ENCODE measurements around the gene NPPB.

NPPB gene

GRCh38 chr1:11857164-11857851, 1.4 kb downstream of the NPPB start:
- DNase-seq (ENCODE audit: low spot score), result no peak

GRCh38 chr1:11856698-11857097, 2.0 kb downstream of the NPPB start:
- DNase-seq (ENCODE audit: low spot score), result no peak

DNA sequence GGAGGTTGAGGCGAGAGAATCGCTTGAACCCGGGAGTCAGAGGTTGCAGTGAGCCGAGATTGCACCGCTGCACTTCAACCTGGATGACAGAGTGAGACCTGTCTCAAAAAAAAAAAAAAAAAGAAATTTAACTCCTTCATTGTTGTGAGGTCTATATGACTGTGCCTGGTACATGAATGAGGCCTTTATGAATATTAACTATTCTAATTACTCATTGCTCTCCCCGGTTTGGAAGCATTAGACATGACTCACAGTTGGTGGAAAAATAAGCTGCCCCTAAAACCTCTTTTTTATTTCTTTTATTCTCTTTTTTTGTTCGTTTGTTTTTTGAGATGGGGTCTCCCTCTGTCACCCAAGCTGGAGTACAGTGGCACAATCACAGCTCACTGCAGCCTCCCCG, 3.3 kb downstream of the NPPB start:
- no peak for DNase-seq (ENCODE audit: low spot score)

GRCh38 chr1:11854519-11854918, 4.2 kb downstream of the NPPB start:
- DNase-seq (ENCODE audit: low spot score), result no peak

- DNase-seq (ENCODE audit: low spot score), result no peak
Measured at GRCh38 chr1:11851180-11851579, 7.6 kb downstream of the NPPB start.

GRCh38 chr1:11850156-11850555, 8.6 kb downstream of the NPPB start:
- DNase-seq (ENCODE audit: low spot score), result no peak

GRCh38 chr1:11848373-11848700, 10.4 kb downstream of the NPPB start:
- no peak for DNase-seq (ENCODE audit: low spot score)

DNA sequence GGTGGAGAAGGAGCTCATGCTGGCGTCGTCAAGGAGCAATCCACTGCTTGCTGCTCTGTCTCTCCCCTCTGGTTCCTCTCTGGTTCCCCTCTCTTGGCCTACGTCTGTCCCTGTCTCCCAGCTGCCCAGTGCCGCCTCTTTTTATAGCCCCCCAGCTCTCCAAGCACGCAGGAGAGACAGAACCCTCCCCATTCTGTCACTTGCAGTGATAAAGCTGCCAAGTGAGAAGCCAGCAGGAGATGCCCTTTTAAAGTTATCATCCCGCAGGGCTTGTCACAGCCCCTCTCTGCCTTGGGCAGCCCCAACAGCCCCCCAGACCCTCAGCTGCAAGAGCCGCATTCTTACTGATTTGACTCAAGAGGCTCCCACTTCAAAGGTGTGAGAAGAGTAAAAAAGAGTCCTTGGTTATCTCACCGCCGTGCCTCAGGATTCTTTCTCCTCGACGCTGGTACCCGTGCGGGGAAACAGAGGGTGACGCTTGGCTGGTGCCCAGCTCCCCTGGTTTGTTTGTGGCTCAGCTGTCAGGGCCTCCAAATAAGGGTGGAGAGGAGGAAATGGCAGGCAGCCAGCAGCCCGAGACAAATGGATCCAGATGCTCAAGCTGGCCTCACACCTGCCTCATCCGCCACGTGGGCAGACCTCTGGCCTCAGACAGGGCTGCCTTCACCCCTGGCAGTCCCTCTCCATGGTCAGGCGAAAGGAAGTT, 10.9 kb downstream of the NPPB start, which contains the start of gene NPPA:
NPPA (minus strand) TSS at position 117 of the 706 bp plus-strand sequence; CDS start at position 18, 99 bp downstream.
- DNase-seq (ENCODE audit: low spot score), result no peak

DNA sequence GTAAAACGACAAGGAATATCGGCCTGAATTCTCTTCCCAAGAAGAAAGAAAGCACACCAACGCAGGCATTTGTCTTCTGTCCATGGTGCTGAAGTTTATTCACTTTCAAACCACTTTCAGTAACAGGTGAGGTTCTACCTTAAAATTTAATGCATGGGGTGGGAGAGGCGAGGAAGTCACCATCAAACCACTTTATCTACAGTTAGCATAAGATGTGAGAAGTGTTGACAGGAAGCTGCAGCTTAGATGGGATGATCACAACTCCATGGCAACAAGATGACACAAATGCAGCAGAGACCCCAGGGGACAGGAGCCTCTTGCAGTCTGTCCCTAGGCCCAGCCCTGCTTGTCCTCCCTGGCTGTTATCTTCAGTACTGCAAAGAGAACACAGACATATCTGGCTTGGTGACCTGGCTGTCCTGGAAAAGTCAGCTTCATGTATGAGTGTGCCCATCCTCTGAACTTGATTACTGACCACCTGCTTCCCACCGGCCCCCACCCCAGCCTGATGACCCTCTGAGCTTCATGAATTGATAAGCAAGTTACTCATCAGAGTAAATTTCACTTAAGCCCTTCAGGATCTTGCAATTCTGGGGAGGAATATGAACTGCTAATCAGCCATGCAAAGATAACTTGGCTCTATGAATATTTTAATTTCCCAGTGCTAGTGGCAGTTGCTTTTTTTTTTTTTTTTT, 13.0 kb downstream of the NPPB start:
- DNase-seq (ENCODE audit: low spot score), result no peak

DNA sequence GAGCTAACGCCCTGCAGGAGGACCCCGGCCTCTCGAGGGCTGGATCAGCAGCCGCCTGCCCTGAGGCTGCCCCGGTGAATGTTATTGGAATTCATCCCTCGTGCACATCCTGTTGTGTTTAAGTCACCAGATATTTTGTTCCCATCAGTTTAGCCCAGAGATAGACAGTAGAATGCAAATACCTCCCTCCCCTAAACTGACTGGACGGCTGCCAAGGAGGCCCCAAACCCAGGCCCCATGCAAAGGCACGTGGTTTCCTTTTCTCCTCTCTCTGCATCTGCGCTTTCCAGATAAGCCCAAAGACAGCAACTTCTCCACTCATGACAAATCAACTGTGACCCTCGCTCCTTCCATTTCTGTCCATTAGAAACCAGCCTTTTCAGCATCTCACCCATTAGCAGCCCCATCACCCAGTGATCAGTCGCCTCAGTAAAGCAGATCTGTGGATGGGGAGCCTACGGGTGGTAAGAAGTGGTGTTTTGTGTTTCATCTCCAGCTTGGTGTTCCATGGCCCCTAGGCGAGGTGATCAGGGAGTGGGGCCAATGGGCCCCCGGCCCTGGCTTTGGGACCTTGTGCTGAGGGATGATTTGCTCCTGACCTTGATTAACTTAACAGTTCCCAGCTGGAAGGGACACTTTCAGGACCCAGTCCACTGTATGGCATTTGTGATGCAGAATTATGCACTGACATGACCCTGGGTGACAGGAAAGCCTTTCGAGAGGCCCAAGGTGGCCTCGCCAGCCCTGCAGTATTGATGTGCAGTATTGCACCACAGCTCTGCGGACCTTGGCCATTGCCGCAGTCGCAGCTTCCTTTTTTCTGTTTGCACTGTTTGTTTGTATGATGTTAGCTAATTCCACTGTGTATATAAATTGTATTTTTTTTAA, 16.3 kb downstream of the NPPB start:
- DNase-seq (ENCODE audit: low spot score), result no peak

- no peak for DNase-seq (ENCODE audit: low spot score)
Measured at GRCh38 chr1:11841245-11842153, 17.2 kb downstream of the NPPB start.

DNA sequence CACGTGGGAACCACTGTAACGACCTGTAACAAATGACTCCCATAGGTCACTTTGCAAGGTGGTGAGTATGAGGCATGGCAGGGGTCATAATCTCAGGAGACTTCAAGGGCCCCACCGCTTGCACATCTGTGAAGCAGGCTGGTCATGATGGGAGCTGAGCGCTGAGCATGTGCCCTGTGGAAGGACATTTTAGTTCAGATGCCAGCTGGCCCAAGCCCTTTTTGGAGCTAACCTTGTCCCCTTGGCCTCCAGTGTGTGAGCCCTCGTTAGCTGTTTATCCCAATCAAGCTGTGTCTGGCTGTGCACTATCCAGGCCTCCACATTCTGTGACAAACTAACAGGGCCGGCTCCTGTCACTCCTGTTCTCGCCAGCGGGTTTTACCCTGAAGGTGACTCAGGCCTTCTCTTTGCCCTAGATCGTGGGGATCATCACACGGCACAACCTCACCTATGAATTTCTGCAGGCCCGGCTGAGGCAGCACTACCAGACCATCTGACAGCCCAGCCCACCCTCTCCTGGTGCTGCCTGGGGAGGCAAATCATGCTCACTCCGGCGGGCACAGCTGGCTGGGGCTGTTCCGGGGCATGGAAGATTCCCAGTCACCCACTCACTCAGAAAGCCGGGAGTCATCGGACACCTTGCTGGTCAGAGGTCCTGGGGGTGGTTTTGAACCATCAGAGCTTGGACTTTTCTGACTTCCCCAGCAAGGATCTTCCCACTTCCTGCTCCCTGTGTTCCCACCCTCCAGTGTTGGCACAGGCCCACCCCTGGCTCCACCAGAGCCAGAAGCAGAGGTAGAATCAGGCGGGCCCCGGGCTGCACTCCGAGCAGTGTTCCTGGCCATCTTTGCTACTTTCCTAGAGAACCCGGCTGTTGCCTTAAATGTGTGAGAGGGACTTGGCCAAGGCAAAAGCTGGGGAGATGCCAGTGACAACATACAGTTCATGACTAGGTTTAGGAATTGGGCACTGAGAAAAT, 18.7 kb downstream of the NPPB start:
- no peak for DNase-seq (ENCODE audit: low spot score)

- DNase-seq (ENCODE audit: low spot score), result peak; percentile 59
Measured at GRCh38 chr1:11838349-11839272, 20.1 kb downstream of the NPPB start.

DNA sequence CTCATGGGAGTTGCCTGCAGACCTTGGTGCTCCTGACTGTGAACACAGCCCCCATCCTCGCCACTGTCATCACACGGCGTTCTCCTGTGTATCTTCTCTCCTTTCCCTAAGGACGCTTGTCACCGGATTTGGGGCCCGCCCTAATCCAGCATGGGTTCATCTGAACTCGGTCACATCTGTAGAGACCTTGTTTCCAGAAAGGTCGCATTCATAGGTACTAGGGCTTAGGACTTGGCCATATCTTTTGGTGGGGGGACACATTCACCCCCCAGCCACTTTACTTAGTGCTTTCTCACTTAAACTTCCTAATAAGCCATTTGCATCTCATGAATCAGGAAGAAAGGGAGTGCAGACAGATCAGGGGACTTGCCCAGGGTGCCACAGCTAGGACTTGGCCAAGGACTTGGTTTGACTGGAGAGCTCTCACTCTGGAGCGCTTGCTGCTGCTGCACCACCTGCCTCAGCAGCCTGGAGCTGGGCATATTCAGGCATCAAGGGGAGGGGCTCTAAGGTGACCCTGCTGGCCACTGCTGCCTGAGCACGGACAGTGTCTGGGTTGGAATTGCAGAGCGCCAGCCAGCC, 20.9 kb downstream of the NPPB start:
- DNase-seq (ENCODE audit: low spot score), result no peak

DNA sequence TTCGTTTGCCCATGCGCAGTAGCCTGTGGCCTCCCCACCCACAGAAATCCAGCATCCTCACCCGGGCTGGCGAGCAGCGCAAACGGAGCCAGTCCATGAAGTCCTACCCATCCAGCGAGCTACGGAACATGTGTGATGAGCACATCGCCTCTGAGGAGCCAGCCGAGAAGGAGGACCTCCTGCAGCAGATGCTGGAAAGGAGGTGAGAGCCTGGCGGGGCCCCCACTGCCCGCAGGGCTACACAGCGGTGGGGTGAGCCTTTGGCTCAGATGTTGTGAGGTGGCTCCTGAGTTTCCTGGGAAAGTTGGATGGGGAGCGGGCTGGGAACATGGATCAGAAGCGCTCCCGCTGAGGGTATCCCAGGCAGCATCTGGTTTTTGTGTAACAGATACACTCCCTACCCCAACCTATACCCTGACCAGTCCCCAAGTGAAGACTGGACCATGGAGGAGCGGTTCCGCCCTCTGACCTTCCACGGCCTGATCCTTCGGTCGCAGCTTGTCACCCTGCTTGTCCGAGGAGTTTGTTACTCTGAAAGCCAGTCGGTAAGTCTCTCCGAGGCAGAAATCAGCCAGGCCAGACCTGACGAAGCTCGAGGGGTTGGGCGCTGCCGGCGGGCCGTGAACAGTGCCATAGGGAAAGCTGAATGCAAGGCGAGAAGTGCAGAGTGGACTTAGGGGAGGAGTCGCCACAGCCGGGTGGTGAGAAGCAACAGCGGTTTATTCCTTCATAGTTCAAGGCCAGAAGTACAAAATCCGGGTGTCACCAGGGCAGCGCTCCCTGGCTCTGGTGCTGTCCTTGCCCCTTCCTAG, 21.6 kb downstream of the NPPB start:
- DNase-seq (ENCODE audit: low spot score), result no peak

GRCh38 chr1:11835441-11836225, 23.1 kb downstream of the NPPB start:
- DNase-seq (ENCODE audit: low spot score), result no peak

DNA sequence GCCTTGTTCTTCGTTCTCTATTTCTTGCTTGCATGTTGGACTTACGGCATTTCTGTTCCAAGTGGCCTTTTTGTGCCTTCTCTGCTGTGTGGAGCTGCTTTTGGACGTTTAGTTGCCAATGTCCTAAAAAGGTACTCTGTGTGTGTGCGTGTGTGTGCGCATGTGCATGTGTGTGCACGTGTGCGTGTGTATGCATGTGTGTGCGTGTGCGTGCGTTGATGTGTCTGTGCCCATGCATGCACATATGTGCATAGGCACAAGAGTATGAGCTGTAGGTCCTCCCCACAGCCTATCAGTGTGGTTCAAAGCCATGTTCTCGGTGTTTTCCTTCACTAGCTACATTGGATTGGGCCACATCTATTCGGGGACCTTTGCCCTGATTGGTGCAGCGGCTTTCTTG, 24.8 kb downstream of the NPPB start:
- DNase-seq (ENCODE audit: low spot score), result no peak
